HG03196 (cell line): ENCODE measurements around the gene PHETA1.

ENCODE experiments used
- ATAC-seq: cut with Tn5 transposase; IDR thresholded peaks from one replicate; pipeline ENCODE4 v1.9.1; 2021; ENCODE audit not compliant: unreplicated experiment

The PHETA1 gene

GRCh38 chr12:111368788-111369495 lies at the start of gene PHETA1:
TSS of gene PHETA1 (minus strand) at chr12:111369095. CDS start at chr12:111363427, 5,668 bp downstream.
- peak; percentile 82 for ATAC-seq

GRCh38 chr12:111418594-111418880 lies 49.6 kb upstream of the PHETA1 start:
- no peak for ATAC-seq

- no peak for ATAC-seq
Observed at GRCh38 chr12:111417784-111418593, 49.1 kb upstream of the PHETA1 start.

- ATAC-seq: no peak
Observed at GRCh38 chr12:111417290-111417689, 48.4 kb upstream of the PHETA1 start.

GRCh38 chr12:111414711-111415252 lies 45.9 kb upstream of the PHETA1 start:
- no peak for ATAC-seq

- ATAC-seq: no peak
Observed at GRCh38 chr12:111413442-111414086, 44.7 kb upstream of the PHETA1 start.

- ATAC-seq: no peak
Observed at GRCh38 chr12:111412830-111413441, 44.0 kb upstream of the PHETA1 start.

GRCh38 chr12:111412007-111412829 lies 43.3 kb upstream of the PHETA1 start:
- ATAC-seq: no peak

GRCh38 chr12:111411185-111411764 lies 42.4 kb upstream of the PHETA1 start:
- no peak for ATAC-seq

GRCh38 chr12:111410431-111411184 lies 41.7 kb upstream of the PHETA1 start:
- no peak for ATAC-seq

GRCh38 chr12:111409780-111410430 lies 41.0 kb upstream of the PHETA1 start:
- ATAC-seq: no peak

GRCh38 chr12:111409403-111409779 lies 40.5 kb upstream of the PHETA1 start:
- no peak for ATAC-seq

GRCh38 chr12:111408686-111409402 lies 39.9 kb upstream of the PHETA1 start:
- no peak for ATAC-seq

GRCh38 chr12:111408116-111408440 lies 39.2 kb upstream of the PHETA1 start:
- no peak for ATAC-seq

GRCh38 chr12:111407377-111408115 lies 38.7 kb upstream of the PHETA1 start:
- ATAC-seq: no peak

GRCh38 chr12:111406474-111407376 lies 37.8 kb upstream of the PHETA1 start:
- no peak for ATAC-seq
